GM18519 (cell line): ENCODE results near the gene NMU.
"Not testable (repeated sequence)": the region's sequence is repeated elsewhere in the genome, so short reads cannot be mapped to it uniquely, and the experiment has no call there.

Source experiments
- ATAC-seq: cut with Tn5 transposase; IDR thresholded peaks from one replicate; pipeline ENCODE4 v1.9.1; 2021; ENCODE audit warnings: mild to moderate bottlenecking, moderate library complexity; ENCODE audit not compliant: unreplicated experiment, low FRiP score

NMU gene, protein sequence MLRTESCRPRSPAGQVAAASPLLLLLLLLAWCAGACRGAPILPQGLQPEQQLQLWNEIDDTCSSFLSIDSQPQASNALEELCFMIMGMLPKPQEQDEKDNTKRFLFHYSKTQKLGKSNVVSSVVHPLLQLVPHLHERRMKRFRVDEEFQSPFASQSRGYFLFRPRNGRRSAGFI

DNA sequence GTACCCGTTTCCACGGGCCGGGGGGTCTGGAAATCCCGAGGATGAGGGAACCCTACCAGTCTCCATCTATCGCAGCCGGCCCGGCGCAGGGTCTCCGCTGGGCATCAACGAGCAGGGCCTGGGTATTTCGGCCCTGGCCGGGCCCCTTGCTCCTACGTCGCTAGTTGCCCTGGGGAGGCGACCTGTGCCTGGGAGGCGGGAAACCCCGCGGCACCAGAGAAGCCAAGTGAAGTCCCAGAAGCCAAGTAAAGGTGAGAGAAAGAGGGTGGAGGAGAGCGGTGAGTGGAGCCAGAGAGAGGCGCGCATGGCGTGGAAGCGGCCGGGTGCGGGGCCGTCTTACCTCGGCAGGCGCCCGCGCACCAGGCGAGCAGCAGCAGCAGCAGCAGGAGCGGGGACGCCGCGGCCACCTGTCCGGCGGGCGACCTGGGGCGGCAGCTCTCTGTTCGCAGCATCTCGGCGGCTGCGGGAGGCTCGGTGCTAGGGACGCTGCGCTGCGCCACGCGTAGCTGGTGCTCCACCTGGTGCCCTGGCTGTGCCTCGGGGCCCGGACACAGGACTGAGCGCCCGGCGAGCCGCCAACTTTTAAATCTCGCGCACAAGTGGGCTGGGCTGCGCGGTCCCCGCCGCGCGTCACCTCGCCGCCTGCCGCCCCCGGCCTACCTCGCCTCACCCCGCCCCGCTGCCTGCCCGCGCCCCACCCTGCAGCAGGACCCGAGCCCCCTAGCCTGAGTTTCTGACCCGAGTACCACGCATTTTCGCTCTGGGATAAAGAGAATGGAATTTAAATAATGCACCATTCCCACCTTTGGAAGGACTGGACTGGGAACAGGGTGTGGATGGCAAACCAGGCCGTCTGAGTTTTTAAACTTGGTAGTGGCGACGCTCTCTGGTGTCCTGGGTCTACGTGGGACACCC, at the start of gene NMU:
TSS of gene NMU (minus strand) at position 558 of the 915 bp plus-strand sequence. CDS start at position 452, 106 bp downstream.
- peak; percentile 61 for ATAC-seq

- no peak for ATAC-seq
Observed at GRCh38 chr4:55684276-55684675, 48.2 kb upstream of the NMU start.

GRCh38 chr4:55682797-55683196, 46.7 kb upstream of the NMU start:
- ATAC-seq, result not testable (repeated sequence)

DNA sequence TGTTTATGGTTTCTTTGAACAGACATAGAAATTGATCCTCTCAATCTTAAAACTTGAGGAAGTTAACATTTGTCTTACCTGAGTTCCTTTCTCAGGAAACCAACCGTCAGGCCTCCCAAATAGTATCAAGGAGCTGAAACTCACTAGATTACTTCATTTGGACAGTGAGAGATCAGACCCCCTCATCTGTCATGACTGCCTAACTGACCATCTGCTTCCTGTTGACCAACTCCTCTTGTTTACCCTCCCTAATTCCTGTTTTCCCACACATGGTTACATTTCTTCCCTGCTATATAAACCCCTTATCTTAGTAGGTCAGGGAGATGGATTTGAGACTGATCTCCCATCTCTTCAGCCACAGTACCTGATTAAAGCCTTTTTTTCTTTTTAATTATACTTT, 46.2 kb upstream of the NMU start:
- ATAC-seq, result no peak

DNA sequence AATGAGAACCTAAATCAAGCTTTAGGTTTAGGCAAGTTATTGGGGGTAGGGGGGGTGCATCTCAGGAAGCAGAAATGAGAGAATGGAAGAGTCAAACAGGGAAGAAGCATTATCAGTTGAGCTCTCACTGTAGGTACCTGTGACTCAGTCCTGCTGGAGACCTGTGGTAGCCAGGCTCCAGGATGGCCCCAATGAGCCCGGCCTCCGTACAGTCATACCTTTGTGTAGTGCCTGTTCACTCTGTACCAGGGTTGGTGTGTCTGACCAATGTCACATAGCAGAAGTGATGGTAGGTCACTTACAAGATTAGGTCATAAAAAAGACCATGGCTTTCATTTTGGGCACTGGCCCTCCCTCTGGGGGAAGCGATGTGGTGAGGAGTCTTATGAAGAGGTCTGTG, 45.3 kb upstream of the NMU start:
- no peak for ATAC-seq

DNA sequence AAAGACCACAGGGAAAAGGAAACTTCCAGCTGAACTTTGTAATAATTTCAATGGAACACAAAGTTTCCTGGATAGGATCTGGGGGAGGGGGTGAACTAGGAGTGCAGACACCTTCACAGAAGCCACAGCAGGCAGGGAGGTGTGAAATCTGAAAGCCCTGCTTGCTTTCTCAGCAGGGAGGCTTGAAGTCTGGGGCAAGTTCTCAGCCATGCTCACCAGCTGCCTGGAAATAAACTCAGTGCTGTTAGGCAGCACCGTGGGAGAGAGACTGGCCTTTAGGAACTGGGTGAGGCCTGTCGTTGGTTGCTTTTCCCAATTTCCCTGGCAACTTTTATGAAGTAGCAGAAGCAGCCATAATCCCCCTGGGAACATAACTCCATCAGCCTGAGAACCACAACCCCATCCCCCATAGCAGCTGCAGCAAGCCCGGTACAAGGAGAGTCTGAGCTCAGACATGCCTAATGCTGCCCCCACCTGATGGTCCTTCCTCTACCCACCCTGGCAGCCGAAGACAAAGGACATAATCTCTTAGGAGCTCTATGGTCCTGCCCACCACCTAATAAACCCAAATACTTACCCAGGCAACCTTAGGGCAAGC, 39.2 kb upstream of the NMU start:
- no peak for ATAC-seq

GRCh38 chr4:55673424-55673823, 37.3 kb upstream of the NMU start:
- no peak for ATAC-seq

GRCh38 chr4:55671667-55672066, 35.6 kb upstream of the NMU start:
- ATAC-seq, result no peak

DNA sequence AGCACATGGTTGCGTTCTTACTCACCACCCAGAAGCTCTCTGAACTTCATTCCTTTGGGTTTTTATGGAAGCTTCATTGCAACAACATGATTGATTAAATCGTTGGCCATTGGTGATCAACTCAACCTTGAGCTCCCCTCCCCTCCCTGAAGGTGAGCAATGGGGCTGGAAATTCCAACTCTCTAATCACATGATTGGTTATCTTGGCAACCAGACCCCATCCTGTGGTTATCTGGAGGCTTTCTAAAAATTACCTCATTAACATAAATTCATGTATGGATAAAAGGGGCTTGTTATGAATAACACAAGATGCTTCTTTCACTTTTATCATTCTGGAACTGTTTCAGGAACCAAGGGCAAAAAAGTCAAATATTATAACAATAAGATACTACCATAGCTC, 34.6 kb upstream of the NMU start:
- no peak for ATAC-seq

DNA sequence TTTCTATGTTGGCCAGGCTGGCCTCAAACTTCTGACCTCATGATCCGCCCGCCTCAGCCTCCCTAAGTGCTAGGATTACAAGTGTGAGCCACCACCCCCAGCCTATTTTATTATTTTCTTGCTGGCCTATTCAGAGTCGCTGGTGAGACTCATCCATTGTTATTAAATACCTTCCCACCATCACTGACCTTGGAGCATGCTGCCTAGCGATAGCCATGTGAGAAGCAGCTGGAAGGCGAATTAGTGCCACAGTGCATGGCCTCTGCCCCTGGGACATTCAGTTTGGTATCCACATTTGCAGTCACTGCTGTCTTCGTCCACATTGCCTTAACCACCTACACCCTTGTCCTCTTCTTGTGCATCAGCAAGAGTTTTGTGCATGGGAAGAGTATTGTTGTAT, 32.4 kb upstream of the NMU start:
- no peak for ATAC-seq

- ATAC-seq, result no peak
Observed at GRCh38 chr4:55666535-55666934, 30.4 kb upstream of the NMU start.

DNA sequence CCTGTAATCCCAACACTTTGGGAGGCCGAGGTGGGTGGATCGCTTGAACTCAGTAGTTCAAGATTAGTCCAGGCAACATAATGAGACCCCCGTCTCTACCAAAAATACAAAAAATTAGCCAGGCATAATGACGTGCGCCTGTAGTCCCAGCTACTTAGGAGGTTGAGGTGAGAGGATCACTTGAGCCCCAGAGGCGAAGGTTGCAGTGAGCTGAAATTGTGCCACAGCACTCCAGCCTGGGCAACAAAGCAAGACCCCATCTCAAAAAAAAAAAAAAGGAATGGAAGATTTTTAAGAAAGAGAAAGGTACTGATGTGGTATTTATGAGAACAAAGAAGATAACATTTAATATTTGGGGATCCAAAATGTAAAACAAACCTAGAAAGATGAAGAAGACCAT, 27.0 kb upstream of the NMU start:
- ATAC-seq, result no peak

DNA sequence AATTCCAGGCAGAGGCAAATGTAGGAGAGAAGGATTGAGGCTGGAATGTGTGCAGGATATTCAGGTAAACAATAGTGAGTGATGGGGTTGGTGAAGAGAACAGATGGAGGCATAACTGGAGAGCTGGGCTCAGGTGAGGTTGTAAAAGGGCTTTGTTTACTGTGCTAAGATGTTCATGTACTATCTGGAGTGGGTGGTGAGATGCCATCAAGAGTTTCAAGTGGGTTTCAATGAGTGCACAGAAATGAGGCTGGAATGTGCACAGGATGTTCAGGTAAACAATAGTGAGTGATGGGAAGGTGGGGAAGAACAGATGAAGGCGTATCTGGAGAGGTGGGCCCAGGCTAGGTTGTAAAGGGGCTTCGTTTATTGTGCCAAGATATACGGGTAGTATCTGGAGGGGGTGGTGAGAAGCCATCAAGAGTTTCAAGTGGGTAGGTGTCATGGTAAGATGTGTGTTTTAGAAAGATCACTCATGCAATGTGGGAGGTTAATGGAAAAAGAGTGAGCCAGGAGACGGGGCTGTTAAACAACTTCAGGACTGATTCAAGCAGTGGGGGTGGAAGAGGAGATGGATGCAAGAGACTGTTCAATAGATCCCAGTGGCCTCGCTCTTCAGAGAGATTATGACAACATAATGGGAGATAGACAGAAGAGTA, 25.4 kb upstream of the NMU start:
- ATAC-seq, result no peak

DNA sequence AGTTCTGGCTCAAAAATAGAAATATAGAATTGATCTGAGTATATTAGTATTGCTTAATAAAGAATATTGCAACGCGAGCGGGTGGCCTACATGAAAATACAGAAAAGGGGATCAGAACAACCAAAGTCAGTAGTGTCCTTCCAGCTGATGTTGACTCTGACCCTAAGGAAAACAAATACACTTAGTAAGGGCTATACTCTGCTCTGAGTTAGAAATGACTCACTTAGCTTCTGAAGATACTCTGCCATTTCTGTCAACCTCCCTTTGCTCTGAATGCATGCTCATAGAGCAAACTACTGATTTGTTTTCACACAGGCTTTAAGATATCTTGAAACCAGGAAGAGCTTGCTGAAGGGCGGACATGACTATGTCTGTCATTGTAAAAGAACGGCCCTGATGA, 22.6 kb upstream of the NMU start:
- ATAC-seq, result no peak

DNA sequence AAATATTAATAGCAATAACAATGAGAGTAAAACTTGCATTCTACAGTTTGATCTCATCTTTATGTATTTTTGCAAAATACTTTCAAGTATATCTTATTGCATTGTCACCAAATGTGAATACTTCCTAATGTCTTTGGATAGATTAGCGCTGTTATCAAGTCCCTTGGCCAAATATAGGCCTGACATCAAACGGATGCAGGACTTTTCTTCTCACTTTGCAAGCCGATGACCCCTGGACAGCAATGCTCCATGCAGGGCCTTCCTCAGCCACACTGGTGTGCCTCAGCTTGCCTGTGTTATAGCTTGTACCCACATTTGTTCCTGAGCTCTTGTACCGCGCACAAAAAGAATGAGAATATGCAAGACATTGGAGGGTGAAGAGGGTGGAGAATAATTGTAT, 18.0 kb upstream of the NMU start:
- ATAC-seq, result no peak

DNA sequence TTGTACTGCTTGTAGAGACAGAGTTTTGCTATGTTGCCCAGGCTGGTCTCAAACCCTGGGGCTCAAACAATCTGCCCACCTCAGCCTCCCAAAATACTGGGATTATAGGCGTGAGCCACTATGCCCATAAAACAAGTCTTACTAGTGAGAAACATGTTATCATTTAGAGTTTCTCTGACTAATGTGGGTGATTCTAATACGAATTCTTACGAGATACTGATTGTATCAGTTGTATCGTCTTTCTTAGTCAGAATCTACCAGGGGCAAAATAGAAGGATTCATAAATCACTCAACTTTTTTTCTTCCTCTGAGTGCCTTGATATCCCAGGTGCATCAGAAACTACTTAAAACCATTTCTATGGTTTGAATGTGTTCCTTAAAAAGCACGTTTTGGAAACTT, 14.4 kb upstream of the NMU start:
- no peak for ATAC-seq

DNA sequence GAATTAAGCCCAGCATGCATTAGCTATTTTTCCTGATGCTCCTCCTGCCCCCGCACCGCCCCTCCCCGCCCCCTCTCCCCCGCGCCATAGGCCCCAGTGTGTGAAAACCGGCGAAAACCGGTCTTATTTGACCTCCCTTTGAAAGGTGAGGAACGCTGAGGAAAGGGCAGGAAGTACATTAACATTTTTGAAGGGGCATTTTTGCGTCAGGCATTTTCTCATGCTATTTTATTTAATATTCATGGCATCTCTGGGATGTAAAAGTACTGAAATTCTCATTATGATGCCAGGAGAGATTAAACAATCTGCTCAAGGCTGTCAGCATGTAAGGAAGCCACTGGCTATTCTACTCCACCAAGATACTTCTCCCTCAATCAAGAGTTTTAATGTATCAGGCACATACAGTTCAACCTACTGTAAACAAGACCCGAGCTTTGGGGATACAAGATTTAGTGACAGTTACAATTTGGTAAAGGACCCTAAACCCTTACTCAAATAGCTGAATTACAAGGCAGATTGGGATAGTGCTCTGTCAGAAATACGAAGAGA, 1.2 kb upstream of the NMU start:
- no peak for ATAC-seq

DNA sequence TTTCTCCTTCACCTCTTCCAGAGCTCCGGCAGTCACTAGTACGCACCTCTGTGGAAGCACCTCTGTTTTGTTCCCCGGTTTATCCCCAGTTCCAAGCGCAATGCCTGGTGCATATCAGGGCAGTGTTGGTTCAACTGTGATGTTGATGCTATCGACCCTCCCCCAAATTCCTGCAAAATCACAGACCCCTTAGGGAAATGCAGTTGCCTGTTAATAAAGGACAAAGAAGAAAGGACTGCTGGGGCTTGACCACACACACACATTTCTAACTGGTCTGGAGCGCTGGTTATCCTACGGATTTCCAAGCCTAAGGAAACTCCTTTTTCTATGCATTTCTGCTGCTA, 530 bp upstream of the NMU start:
- ATAC-seq, result no peak

GRCh38 chr4:55635282-55635681, 816 bp downstream of the NMU start:
- no peak for ATAC-seq

GRCh38 chr4:55634417-55635128, 1.5 kb downstream of the NMU start:
- ATAC-seq, result no peak
